ENCODE measurements around the gene LTC4S. TPM values are rescaled to one million over a fixed set of nuclear protein-coding genes. Genes with fewer than 3 reads are reported as not detected.

LTC4S gene
- total RNA-seq, 2 experiments from 2014 or later = 0.39 to 0.42 TPM

DNA sequence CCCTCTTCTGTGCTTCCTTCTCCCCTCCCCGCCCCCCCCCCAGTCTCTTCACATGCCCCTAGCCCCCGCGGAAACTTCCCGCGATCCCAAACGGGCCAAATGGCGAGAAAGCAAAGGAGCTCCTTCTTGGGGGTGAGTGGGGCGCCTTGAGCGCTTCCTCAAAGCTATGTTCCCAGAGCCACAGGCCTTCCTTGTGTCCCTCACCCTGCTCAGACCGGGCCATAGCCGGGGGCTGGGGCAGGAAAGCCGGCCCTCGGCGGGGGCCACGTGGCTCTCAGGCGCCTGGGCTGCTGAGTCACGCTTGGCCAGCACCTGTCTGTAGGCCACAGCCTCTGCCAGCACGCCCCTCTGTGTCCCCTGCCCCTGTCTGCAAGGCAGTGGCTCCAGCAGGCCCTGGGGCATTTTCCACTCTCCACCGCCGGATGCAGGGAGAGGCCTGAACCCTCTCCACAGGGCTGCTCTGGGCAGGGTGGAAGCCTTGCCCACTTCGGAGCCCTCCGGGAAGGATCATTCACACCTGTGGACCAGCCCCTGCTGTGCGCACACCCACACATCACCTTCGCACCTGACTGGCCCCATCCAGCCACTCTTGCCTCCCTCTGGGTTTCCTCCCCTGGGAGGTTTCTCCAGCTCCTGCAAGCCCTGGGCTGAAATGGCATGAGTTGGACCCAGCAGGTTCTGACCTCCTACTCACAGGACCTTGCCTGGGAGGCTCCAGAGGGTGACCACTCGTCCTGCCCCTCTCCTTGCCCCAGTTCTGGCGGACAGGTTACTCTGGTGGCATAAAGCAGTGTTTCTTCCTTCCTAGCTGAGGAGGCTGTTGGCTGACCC, 25.7 kb downstream of the LTC4S start:
- Mint-ChIP-seq H3K4me3 (peak overlapping the region; percentile 67), H3K36me3 (ENCODE audit: low read depth) (peaks cover 25% of the 10 kb centered on the region), H3K27me3 (peaks cover 2% of the 10 kb centered on the region), H3K9me3 (ENCODE audit: low read depth) (no peaks in the 10 kb centered on the region), H3K27ac (peak overlapping the region; percentile 76), H3K4me1 (peaks cover 37% of the 10 kb centered on the region)
- POLR2A ChIA-PET = interaction anchor here (0.9 to 1.2 kb wide), 3 partner anchors 11 to 86 kb away, joined by 3 to 4 read pairs (median 4); no protein-coding TSS in a partner anchor
- ATAC-seq = peak; percentile 11
- intact Hi-C loops (cut with DNase I, micrococcal nuclease) = loop anchor here (1.0 to 5.0 kb wide), 9 partner anchors 8 to 675 kb away; partner anchors contain the start of genes CANX (in 1 of the 2), CNOT6 (in 1 of the 2), HNRNPH1 (in 1 of the 2) and MAML1 (in 1 of the 2)
- peak; percentile 65 for DNase-seq
- CTCF ChIA-PET = interaction anchor here (1.0 to 2.2 kb wide), 4 partner anchors 8 to 19 kb away, joined by 3 to 10 read pairs (median 5); no protein-coding TSS in a partner anchor

DNA sequence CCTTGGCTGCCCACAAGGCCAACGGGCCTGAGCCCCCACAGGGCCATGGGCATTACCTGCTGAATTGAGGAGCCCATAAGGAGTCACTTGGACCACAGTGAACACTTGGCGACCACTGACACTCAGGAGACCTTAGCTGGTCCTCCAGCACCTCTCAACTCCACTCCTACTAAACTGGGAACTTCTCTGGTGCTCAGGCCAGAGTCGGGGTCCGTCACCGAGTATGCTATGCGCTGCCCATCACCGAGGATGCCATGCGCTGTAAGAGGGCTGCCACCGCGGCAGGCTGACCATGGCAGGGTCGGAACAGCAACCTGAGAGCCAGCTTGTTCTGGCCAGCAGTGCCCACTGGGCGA, 26.3 kb downstream of the LTC4S start:
- Mint-ChIP-seq H3K27me3 (peaks cover 2% of the 10 kb centered on the region), H3K9me3 (ENCODE audit: low read depth) (no peaks in the 10 kb centered on the region)

DNA sequence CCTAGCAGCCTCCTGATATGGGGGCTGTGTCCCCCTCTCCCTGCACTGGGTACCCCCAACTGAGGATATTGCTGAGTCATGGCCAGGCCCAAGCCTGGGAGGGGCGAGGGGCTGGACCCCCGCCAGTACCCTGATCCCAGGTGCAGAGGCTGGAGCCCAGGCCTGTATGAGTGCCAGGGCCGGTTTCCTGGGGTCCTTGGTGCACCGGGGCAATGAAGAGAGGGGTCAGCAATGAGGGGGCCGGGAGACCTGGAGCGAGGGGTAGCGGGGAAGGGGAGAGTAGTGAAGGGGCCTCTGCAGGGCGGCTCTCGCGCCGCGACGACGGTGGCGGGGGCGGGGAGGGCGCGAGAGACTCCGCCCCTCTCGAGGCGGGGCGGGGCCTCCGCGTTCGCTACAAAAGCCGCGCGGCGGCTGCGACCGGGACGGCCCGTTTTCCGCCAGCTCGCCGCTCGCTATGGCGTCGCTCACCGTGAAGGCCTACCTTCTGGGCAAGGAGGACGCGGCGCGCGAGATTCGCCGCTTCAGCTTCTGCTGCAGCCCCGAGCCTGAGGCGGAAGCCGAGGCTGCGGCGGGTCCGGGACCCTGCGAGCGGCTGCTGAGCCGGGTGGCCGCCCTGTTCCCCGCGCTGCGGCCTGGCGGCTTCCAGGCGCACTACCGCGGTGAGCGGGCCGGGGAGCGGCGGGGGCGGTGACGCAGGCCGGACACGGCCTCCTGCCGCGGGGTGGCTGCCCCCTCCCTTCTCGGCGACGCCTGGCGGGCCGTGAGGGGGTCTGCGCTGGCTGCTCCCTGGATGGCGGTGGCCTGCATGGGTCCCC, 26.9 kb downstream of the LTC4S start, which contains the start of gene SQSTM1:
Gene SQSTM1 (plus strand): TSS at position 423 of the 815 bp plus-strand sequence. CDS start 32 bp downstream, at position 455.
- Mint-ChIP-seq H3K27me3 (peaks cover 2% of the 10 kb centered on the region), H3K27ac (peak within 1 kb of the TSS; percentile 90), H3K9me3 (ENCODE audit: low read depth) (no peaks in the 10 kb centered on the region), H3K4me3 (peak within 1 kb of the TSS; percentile 92), H3K4me1 (peaks cover 37% of the 10 kb centered on the region), H3K36me3 (ENCODE audit: low read depth) (peaks cover 27% of the 10 kb centered on the region)
- POLR2A ChIA-PET = interaction anchor here (0.7 to 1.2 kb wide), 3 partner anchors 11 to 87 kb away, joined by 3 to 4 read pairs (median 3); no protein-coding TSS in a partner anchor
- intact Hi-C loops (cut with DNase I, micrococcal nuclease) = loop anchor here (1.0 to 5.0 kb wide), 10 partner anchors 9 to 674 kb away; partner anchors contain the start of genes HNRNPH1 (in 2 of the 2), MRNIP (in 2 of the 2), CNOT6 (in 1 of the 2) and MAML1 (in 1 of the 2)
- DNase-seq (peak; percentile 89), ATAC-seq (peak; percentile 55)
- CTCF ChIA-PET = interaction anchor here (1.0 to 2.2 kb wide), 3 partner anchors 10 to 20 kb away, joined by 4 to 10 read pairs (median 6); no protein-coding TSS in a partner anchor

More for the DNA sequence above, 26.3 kb downstream of the LTC4S start:
- intact Hi-C loops (cut with DNase I, micrococcal nuclease) = loop anchor here (1.0 to 5.0 kb wide), 8 partner anchors 9 to 675 kb away; partner anchors contain the start of genes CNOT6 (in 1 of the 2), HNRNPH1 (in 1 of the 2), MAML1 (in 1 of the 2) and MGAT4B (in 1 of the 2)
- POLR2A ChIA-PET = interaction anchor here (0.7 to 1.2 kb wide), 4 partner anchors 10 to 87 kb away, joined by 3 to 4 read pairs (median 4); no protein-coding TSS in a partner anchor
- Mint-ChIP-seq H3K36me3 (ENCODE audit: low read depth) (peaks cover 26% of the 10 kb centered on the region), H3K4me3 (peak overlapping the region; percentile 67), H3K4me1 (peaks cover 37% of the 10 kb centered on the region), H3K27ac (peak overlapping the region; percentile 76)
- DNase-seq = no peak
- CTCF ChIA-PET = interaction anchor here (1.0 to 2.2 kb wide), 3 partner anchors 9 to 19 kb away, joined by 4 to 10 read pairs (median 6); no protein-coding TSS in a partner anchor
- no peak for ATAC-seq

DNA sequence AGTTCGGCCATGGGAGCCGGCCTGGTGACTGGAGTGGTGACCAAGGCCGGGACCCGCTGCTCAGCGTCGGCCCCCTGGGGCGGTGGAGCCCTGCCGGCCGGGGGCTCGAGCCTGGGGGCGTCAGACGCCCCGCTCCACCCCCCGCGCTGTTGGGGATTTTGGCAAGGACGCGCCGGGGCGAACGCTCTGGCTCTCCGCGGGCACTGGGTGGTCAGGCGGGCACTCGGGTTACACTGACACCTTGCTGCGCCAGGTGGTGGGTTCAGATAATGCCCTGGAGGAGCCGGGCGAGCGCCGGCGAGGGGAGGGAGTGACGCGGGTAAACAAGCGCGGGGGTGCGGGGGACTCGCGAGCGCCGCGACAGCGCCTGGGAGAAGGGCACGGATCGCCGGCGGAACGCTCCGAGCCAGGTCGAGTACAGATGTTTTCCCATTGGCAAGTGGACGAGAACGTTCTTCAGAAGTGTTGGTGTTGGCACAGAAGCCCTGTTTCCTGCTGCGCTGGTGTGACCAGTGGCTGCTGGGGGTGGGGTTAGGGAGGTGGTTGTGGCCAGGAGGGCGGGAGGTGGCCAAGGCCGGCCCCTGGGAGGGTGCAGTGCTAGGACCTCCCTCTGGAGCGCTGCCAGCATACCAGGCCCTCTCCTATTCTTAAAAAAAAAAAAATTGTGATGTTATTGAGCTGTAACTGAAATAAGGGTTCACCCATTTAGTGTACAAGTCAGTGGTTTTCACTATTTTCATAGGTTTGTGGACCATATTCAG, 27.7 kb downstream of the LTC4S start:
- H3K4me3 Mint-ChIP-seq = peak overlapping the region; percentile 92
- H3K27me3 Mint-ChIP-seq = peaks cover 2% of the 10 kb centered on the region
- H3K27ac Mint-ChIP-seq = peak overlapping the region; percentile 90
- H3K9me3 Mint-ChIP-seq (ENCODE audit: low read depth) = no peaks in the 10 kb centered on the region
- ATAC-seq (peak; percentile 71), DNase-seq (peak; percentile 92)
- H3K36me3 Mint-ChIP-seq (ENCODE audit: low read depth) = peaks cover 28% of the 10 kb centered on the region
- CTCF ChIA-PET = interaction anchor here (0.8 to 1.8 kb wide), 3 partner anchors 10 to 58 kb away, joined by 3 to 7 read pairs (median 4); no protein-coding TSS in a partner anchor
- peaks cover 37% of the 10 kb centered on the region for H3K4me1 Mint-ChIP-seq
- POLR2A ChIA-PET = interaction anchor here (0.5 to 0.7 kb wide), 2 partner anchors 56 to 126 kb away, joined by 3 to 4 read pairs; no protein-coding TSS in a partner anchor
- intact Hi-C loops (cut with DNase I, micrococcal nuclease) = loop anchor here (1.0 to 5.0 kb wide), 6 partner anchors 10 to 673 kb away; partner anchors contain the start of genes HNRNPH1 (in 2 of the 2), MRNIP (in 2 of the 2) and CNOT6 (in 1 of the 2)

DNA sequence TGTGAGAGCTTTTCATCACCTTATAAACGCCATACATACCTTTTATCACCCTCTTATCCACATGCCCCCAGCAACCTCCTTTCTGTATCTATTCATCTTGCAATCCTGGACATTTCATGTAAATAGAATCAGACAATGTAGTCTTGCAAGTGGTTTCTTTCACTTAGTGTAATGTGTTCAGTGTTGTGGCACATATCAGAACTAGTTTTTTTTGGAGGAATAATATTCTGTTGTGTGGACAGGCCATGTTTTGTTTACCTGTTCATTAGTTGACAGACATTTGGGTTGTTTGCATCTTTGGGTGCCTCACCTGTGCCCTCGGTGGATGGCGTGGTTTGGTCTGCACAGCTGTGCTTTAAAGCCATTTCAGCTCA, 28.3 kb downstream of the LTC4S start:
- intact Hi-C loops (cut with DNase I, micrococcal nuclease) = loop anchor here in 1 of 2 experiments (5.0 kb wide), 1 partner anchor 200 kb away; the partner anchor contains the start of gene HNRNPH1
- POLR2A ChIA-PET = interaction anchor here (0.5 to 0.7 kb wide), 2 partner anchors 56 to 127 kb away, joined by 3 to 4 read pairs; no protein-coding TSS in a partner anchor

DNA sequence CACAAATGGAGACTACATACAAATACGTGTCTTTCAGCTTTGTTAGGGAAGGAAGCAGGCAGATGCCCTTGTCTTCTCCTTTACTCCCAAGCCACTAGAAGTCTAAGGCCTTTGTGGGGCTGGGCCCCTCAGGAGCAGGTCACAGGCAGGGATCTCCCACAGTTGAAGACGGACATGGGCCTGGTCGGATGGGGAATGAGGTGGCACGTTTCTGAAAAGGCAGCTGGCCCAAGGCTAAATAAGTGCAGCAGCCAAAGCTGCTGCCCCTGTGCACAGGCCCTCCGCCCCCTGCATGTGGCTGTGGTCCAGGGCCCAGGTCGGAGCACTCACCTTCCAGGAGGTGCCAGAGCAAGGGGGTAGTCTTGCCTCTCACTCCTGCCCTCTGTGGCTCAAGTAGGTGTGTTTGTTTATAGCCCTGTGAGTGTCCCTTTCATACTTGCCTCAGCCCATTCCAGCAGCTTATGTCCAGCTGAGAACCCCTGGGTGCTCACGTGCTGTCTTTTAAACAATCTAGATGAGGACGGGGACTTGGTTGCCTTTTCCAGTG, 28.7 kb downstream of the LTC4S start:
- Mint-ChIP-seq H3K9me3 (ENCODE audit: low read depth) (no peaks in the 10 kb centered on the region), H3K27me3 (peaks cover 2% of the 10 kb centered on the region), H3K4me3 (peak overlapping the region; percentile 92), H3K27ac (peak overlapping the region; percentile 31), H3K36me3 (ENCODE audit: low read depth) (peaks cover 34% of the 10 kb centered on the region), H3K4me1 (peaks cover 45% of the 10 kb centered on the region)
- ChIA-PET CTCF (interaction anchor here (0.6 to 1.8 kb wide), 4 partner anchors 11 to 329 kb away, joined by 3 to 7 read pairs (median 4); no protein-coding TSS in a partner anchor), POLR2A (interaction anchor here (0.5 to 0.7 kb wide), 2 partner anchors 57 to 127 kb away, joined by 3 to 4 read pairs; no protein-coding TSS in a partner anchor)
- no peak for ATAC-seq
- intact Hi-C loops (cut with DNase I, micrococcal nuclease) = loop anchor here in 1 of 2 experiments (5.0 kb wide), 1 partner anchor 200 kb away; the partner anchor contains the start of gene HNRNPH1
- DNase-seq = no peak

More for the DNA sequence above, 28.3 kb downstream of the LTC4S start:
- no peaks in the 10 kb centered on the region for H3K9me3 Mint-ChIP-seq (ENCODE audit: low read depth)
- H3K4me1 Mint-ChIP-seq = peaks cover 41% of the 10 kb centered on the region
- H3K36me3 Mint-ChIP-seq (ENCODE audit: low read depth) = peaks cover 33% of the 10 kb centered on the region
- DNase-seq (no peak), ATAC-seq (no peak)
- peak overlapping the region; percentile 92 for H3K4me3 Mint-ChIP-seq
- peak overlapping the region; percentile 31 for H3K27ac Mint-ChIP-seq
- CTCF ChIA-PET = interaction anchor here (0.8 to 1.8 kb wide), 3 partner anchors 11 to 59 kb away, joined by 3 to 7 read pairs (median 4); no protein-coding TSS in a partner anchor
- H3K27me3 Mint-ChIP-seq = peaks cover 2% of the 10 kb centered on the region

DNA sequence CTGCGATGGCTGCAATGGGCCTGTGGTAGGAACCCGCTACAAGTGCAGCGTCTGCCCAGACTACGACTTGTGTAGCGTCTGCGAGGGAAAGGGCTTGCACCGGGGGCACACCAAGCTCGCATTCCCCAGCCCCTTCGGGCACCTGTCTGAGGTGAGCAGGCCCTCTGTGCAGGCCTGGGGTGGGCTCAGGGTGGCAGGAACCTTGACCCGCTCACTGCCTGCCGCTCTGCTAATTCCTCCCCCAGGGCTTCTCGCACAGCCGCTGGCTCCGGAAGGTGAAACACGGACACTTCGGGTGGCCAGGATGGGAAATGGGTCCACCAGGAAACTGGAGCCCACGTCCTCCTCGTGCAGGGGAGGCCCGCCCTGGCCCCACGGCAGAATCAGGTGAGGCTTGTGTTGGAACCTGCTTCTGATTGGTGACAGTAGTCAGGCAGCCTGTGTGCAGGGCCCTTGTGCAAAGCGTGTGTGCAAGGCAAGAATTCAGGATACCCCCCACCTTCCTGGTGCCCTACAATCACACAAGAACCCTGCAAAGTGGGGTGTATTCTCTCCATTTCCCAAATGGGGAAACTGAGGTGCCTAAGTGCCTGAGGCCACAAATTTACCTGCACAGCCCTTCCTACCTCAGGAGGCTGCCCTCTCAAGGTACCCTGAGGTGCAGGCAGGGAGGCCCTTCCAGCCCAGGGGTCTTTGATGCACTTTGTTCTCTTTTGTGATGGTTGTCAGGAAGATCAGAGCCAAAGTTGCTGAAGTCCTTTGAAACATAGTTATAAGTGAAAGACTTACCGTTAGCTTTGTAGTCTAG, 30.4 kb downstream of the LTC4S start:
- H3K36me3 Mint-ChIP-seq (ENCODE audit: low read depth) = peaks cover 46% of the 10 kb centered on the region
- POLR2A ChIA-PET = no interaction called here

DNA sequence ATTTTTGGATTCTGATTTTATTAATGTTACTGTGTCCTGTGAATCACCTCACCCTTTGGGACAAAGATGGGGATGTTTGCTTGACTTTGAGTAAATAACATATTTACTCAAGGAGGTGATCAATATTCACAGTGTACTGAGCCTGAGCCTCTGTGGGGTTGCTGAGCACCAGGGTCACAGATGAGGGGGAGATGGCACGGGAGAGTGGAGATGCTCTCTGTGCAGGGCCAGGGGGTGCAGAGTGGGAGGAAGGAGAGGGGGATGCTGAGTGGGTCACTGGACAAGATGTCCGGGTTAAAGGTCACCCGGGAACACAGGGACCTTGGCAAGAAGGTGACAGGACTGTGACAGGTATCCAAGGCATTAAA, 30.9 kb downstream of the LTC4S start:
- Mint-ChIP-seq H3K27me3 (no peaks in the 10 kb centered on the region), H3K36me3 (ENCODE audit: low read depth) (peaks cover 52% of the 10 kb centered on the region), H3K27ac (no peak overlapping the region), H3K9me3 (ENCODE audit: low read depth) (no peaks in the 10 kb centered on the region), H3K4me1 (peaks cover 39% of the 10 kb centered on the region), H3K4me3 (no peak overlapping the region)
- CTCF ChIA-PET = interaction anchor here (1.3 kb wide), 1 partner anchor 23 kb away, joined by 3 read pairs; no protein-coding TSS in a partner anchor
- DNase-seq (no peak), ATAC-seq (no peak)
- intact Hi-C loops (cut with DNase I, micrococcal nuclease) = loop anchor here in 1 of 2 experiments (5.0 kb wide), 1 partner anchor 202 kb away; the partner anchor contains the start of gene HNRNPH1
- POLR2A ChIA-PET = no interaction called here

More for the DNA sequence above, 30.4 kb downstream of the LTC4S start:
- Mint-ChIP-seq H3K27me3 (no peaks in the 10 kb centered on the region), H3K4me1 (peaks cover 43% of the 10 kb centered on the region), H3K4me3 (no peak overlapping the region), H3K27ac (no peak overlapping the region), H3K9me3 (ENCODE audit: low read depth) (no peaks in the 10 kb centered on the region)
- DNase-seq (no peak), ATAC-seq (no peak)
- intact Hi-C loops (cut with DNase I, micrococcal nuclease) = loop anchor here in 1 of 2 experiments (5.0 kb wide), 1 partner anchor 202 kb away; the partner anchor contains the start of gene HNRNPH1
- CTCF ChIA-PET = interaction anchor here (1.3 kb wide), 1 partner anchor 22 kb away, joined by 3 read pairs; no protein-coding TSS in a partner anchor

Data from activated CD4-positive, alpha-beta T cell treated with anti-CD3 and anti-CD28 coated beads for 36 hours (primary cell).